HepG2 (cell line): Measurements from ENCODE around the gene RPL35A. TPM values are rescaled to one million over a fixed set of nuclear protein-coding genes. Genes with fewer than 3 reads are reported as not detected.

Experiments used
- AHR ChIP-seq: IDR thresholded peaks from 2 replicates; pipeline ENCODE4 v1.6.1; 2018; ENCODE audit warnings: missing genetic modification reagents, missing compliant biosample characterization
- BRD4 ChIP-seq: sonication (generic); formaldehyde crosslinking; IDR thresholded peaks from 2 replicates; pipeline ENCODE4 v1.4.0; 2020; ENCODE audit warnings: missing genetic modification reagents
- CSRNP1 ChIP-seq: sonication (generic); formaldehyde crosslinking; IDR thresholded peaks from 2 replicates; pipeline ENCODE4 v1.8.1; 2023; ENCODE audit warnings: mild to moderate bottlenecking, missing genetic modification reagents
- DNMT1 ChIP-seq: sonication (generic); formaldehyde crosslinking; IDR thresholded peaks from 2 replicates; pipeline ENCODE4 v1.5.1; 2020; ENCODE audit warnings: mild to moderate bottlenecking, missing genetic modification reagents
- E2F1 ChIP-seq: sonication (generic); formaldehyde crosslinking; IDR thresholded peaks from 2 replicates; pipeline ENCODE4 v1.5.0; 2020; ENCODE audit warnings: missing genetic modification reagents
- EHMT2 ChIP-seq: fragments of 200-600 bp; sonication (generic); IDR thresholded peaks from 2 replicates; pipeline ENCODE4 v1.7.0; 2017; ENCODE audit warnings: antibody characterized with exemption, low read depth, low read length, borderline replicate concordance
- HHEX ChIP-seq: IDR thresholded peaks from 2 replicates; pipeline ENCODE4 v1.6.1; 2016; ENCODE audit warnings: control low read depth
- HNRNPLL ChIP-seq: fragments of 200-400 bp; formaldehyde crosslinking; IDR thresholded peaks from 2 replicates; pipeline ENCODE4 v1.6.1; 2017; ENCODE audit warnings: mild to moderate bottlenecking, low read depth, low read length; ENCODE audit not compliant: poor library complexity, severe bottlenecking
- KDM5A ChIP-seq: fragments of 200-600 bp; sonication (generic); IDR thresholded peaks from 2 replicates; pipeline ENCODE4 v1.7.0; 2018; ENCODE audit warnings: antibody characterized with exemption, mild to moderate bottlenecking, low read length, borderline replicate concordance
- MBD4 ChIP-seq: IDR thresholded peaks from 2 replicates; pipeline ENCODE4 v1.6.1; 2012; ENCODE audit warnings: low read length, inconsistent platforms, borderline replicate concordance
- MLLT10 ChIP-seq: sonication (generic); formaldehyde crosslinking; IDR thresholded peaks from 2 replicates; pipeline ENCODE4 v1.4.0; 2020; ENCODE audit warnings: missing genetic modification reagents
- NFE2 ChIP-seq: sonication (generic); formaldehyde crosslinking; IDR thresholded peaks from 2 replicates; pipeline ENCODE4 v1.4.0; 2020; ENCODE audit warnings: missing genetic modification reagents
- NFIB ChIP-seq: sonication (generic); formaldehyde crosslinking; IDR thresholded peaks from 2 replicates; pipeline ENCODE4 v1.9.0; 2021; ENCODE audit warnings: missing genetic modification reagents, mild to moderate bottlenecking, borderline replicate concordance
- SNAPC2 ChIP-seq: sonication (generic); formaldehyde crosslinking; IDR thresholded peaks from 2 replicates; pipeline ENCODE4 v1.8.1; 2022; ENCODE audit warnings: mild to moderate bottlenecking, missing genetic modification reagents
- SSRP1 ChIP-seq: IDR thresholded peaks from 2 replicates; pipeline ENCODE4 v1.6.1; 2016; ENCODE audit warnings: control low read depth
- TSC22D2 ChIP-seq: sonication (generic); formaldehyde crosslinking; IDR thresholded peaks from 2 replicates; pipeline ENCODE4 v1.5.1; 2020; ENCODE audit warnings: missing genetic modification reagents, mild to moderate bottlenecking, borderline replicate concordance
- ZBTB8A ChIP-seq: sonication (generic); formaldehyde crosslinking; IDR thresholded peaks from 2 replicates; pipeline ENCODE4 v1.4.0; 2020; ENCODE audit warnings: mild to moderate bottlenecking, low read depth, missing genetic modification reagents, borderline replicate concordance
- ZNF317 ChIP-seq: sonication (generic); formaldehyde crosslinking; IDR thresholded peaks from 2 replicates; pipeline ENCODE4 v1.5.0; 2020; ENCODE audit warnings: mild to moderate bottlenecking, missing genetic modification reagents
- ZNF33A ChIP-seq: sonication (generic); formaldehyde crosslinking; IDR thresholded peaks from 2 replicates; pipeline ENCODE4 v1.5.1; 2020; ENCODE audit warnings: missing genetic modification reagents, mild to moderate bottlenecking, moderate library complexity, borderline replicate concordance
- ZNF484 ChIP-seq: sonication (generic); formaldehyde crosslinking; IDR thresholded peaks from 2 replicates; pipeline ENCODE4 v1.5.1; 2020; ENCODE audit warnings: mild to moderate bottlenecking, low read depth, missing genetic modification reagents, borderline replicate concordance
- ZNF670 ChIP-seq: sonication (generic); formaldehyde crosslinking; IDR thresholded peaks from 2 replicates; pipeline ENCODE4 v1.8.0; 2022; ENCODE audit warnings: mild to moderate bottlenecking, missing genetic modification reagents, borderline replicate concordance
- ZNF83 ChIP-seq: sonication (generic); formaldehyde crosslinking; IDR thresholded peaks from 2 replicates; pipeline ENCODE4 v1.4.0; 2020; ENCODE audit warnings: missing genetic modification reagents, mild to moderate bottlenecking, borderline replicate concordance
- polyA plus RNA-seq, 8 experiments: library from polyadenylated mRNA; depleted of rRNA in 3 of 8; stranded (reverse) in 7 of 8; unstranded in 1 of 8; fragments of >200 nt; fragmentation: Illumina TruSeq in 4 of 8; extraction: Trizol in 4 of 8; gene quantifications; 2 replicates each; pipeline versions ENCODE4 v1.2.1 to v1.2.3, GENCODE V29; 2011 to 2016; ENCODE audit warnings: low read depth in 4 of 8, missing spikeins in 1 of 8, mixed read lengths in 1 of 8; ENCODE audit not compliant: insufficient read depth in 1 of 8
- total RNA-seq, 5 experiments: library from RNA; depleted of rRNA; stranded (reverse); fragments of >200 nt; fragmentation: Illumina TruSeq; extraction: Trizol; gene quantifications; 2 replicates each; pipeline ENCODE4 v1.2.3, GENCODE V29; 2016; ENCODE audit warnings: low read depth in 1 of 5
- TF ChIP-seq, protein P1 (sequence below): sonication (generic); formaldehyde crosslinking; IDR thresholded peaks from 2 replicates; pipeline ENCODE4 v1.5.0; 2020; ENCODE audit warnings: mild to moderate bottlenecking, missing genetic modification reagents, moderate library complexity
- TF ChIP-seq, protein P2 (sequence below): IDR thresholded peaks from 2 replicates; pipeline ENCODE4 v1.6.1; 2016; ENCODE audit warnings: low read depth

Gene RPL35A
- total and polyA plus RNA-seq, 2 of the 13 experiments (the other 11 are each of a cell fraction or from before 2014, with no cell fraction given), result 1,001 to 1,582 TPM

DNA sequence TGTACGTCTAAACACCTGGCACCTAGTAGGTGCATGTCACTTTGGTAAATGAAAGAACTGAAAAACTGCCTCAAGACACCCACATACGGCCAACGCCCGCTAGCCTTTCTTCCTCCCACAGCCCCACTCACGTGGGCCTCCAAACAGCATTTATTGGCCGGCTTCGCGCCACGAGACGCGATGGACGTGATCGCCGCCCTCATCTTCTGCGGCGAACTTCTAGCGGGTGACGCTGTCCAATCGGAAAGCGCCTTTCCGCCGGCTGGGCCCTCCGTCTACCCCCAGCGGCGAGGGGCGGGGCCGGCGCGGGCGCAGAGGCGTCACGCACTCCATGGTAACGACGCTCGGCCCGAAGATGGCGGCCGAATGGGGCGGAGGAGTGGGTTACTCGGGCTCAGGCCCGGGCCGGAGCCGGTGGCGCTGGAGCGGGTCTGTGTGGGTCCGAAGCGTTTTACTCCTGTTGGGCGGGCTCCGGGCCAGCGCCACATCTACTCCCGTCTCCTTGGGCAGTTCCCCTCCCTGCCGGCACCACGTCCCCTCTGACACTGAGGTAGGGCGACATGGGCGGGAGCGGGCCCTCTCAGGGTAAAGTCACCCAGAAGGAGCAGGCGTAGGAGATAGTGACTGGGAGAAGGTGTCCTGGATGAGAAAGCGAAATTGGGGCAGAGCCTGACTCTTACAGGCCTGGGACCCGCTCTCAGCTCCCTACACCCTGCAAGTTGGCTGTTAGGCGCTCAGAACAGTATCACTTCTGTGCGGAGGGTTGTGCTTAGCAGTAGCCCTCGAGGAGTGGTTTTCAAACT, 10.1 kb downstream of the RPL35A start, which contains the start of gene LMLN (continued):
- TF ChIP-seq EHMT2 (no peak), SNAPC2 (CRISPR knock-in tag) (0 out of 2 replicates have a peak, but pooled peaks have one; percentile 30), MLLT10 (CRISPR knock-in tag) (no peak), NFE2 (CRISPR knock-in tag) (no peak), TSC22D2 (no peak), E2F1 (CRISPR knock-in tag) (peak; percentile 57; the same call in 1 of the 2 replicates), ZNF83 (CRISPR knock-in tag) (0 out of 2 replicates have a peak, but pooled peaks have one; percentile 33), ZBTB8A (CRISPR knock-in tag) (no peak), ZNF317 (CRISPR knock-in tag) (0 out of 2 replicates have a peak, but pooled peaks have one; percentile 26), MBD4 (no peak), KDM5A (peak; percentile 46; the same call in 1 of the 2 replicates), AHR (CRISPR knock-in tag) (no peak), CSRNP1 (CRISPR knock-in tag) (no peak; the same call in 1 of the 2 replicates), SSRP1 (CRISPR knock-in tag) (no peak), HHEX (CRISPR knock-in tag) (no peak), ZNF670 (CRISPR knock-in tag) (no peak; the same call in 1 of the 2 replicates), NFIB (0 out of 2 replicates have a peak, but pooled peaks have one; percentile 4), DNMT1 (CRISPR knock-in tag) (no peak), ZNF33A (CRISPR knock-in tag) (no peak), HNRNPLL (peak; percentile 89), BRD4 (CRISPR knock-in tag) (peak; percentile 31; the same call in 1 of the 2 replicates), ZNF484 (CRISPR knock-in tag) (no peak)
- TF ChIP-seq, protein P1, sequence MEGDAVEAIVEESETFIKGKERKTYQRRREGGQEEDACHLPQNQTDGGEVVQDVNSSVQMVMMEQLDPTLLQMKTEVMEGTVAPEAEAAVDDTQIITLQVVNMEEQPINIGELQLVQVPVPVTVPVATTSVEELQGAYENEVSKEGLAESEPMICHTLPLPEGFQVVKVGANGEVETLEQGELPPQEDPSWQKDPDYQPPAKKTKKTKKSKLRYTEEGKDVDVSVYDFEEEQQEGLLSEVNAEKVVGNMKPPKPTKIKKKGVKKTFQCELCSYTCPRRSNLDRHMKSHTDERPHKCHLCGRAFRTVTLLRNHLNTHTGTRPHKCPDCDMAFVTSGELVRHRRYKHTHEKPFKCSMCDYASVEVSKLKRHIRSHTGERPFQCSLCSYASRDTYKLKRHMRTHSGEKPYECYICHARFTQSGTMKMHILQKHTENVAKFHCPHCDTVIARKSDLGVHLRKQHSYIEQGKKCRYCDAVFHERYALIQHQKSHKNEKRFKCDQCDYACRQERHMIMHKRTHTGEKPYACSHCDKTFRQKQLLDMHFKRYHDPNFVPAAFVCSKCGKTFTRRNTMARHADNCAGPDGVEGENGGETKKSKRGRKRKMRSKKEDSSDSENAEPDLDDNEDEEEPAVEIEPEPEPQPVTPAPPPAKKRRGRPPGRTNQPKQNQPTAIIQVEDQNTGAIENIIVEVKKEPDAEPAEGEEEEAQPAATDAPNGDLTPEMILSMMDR (CRISPR knock-in tag), result no peak
- TF ChIP-seq, protein P2, sequence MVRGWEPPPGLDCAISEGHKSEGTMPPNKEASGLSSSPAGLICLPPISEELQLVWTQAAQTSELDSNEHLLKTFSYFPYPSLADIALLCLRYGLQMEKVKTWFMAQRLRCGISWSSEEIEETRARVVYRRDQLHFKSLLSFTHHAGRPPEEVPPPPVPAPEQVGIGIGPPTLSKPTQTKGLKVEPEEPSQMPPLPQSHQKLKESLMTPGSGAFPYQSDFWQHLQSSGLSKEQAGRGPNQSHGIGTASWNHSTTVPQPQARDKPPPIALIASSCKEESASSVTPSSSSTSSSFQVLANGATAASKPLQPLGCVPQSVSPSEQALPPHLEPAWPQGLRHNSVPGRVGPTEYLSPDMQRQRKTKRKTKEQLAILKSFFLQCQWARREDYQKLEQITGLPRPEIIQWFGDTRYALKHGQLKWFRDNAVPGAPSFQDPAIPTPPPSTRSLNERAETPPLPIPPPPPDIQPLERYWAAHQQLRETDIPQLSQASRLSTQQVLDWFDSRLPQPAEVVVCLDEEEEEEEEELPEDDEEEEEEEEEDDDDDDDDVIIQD (CRISPR knock-in tag), result peak; percentile 82
